Measurements from ENCODE around the gene WRAP73. TPM values are rescaled to one million over a fixed set of nuclear protein-coding genes. Genes with fewer than 3 reads are reported as not detected.
"Not testable (repeated sequence)": the region's sequence is repeated elsewhere in the genome, so short reads cannot be mapped to it uniquely, and the experiment has no call there.

WRAP73 gene
- total and polyA plus RNA-seq, 12 donors: 7.5 to 16.5 (median 10.3) TPM

DNA sequence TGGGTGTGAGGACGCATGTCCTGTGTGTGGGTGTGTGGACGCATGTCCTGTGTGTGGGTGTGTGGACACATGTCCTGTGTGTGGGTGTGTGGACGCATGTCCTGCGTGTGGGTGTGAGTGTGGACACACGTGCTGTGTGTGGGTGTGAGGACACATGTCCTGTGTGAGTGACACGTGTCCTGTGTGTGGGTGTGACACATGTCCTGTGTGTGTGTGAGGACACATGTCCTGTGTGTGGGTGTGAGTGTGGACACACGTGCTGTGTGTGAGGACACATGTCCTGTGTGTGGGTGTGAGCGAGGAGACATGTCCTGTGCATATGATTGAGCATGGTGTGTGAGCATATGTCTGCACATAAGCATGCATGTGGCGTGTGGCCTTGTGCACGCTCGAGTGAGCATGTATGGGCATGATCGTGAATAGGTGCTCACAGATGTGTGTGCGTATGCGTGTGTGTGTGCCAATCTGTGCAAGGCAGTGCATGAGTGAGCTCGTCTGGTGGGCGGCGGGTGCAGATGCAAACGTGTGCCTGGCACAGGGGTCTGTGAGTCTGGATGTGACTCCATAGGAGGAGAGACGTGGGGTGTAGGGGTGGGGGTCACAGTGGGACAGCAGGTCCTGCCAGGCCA is 63.8 kb downstream of the WRAP73 start:
- peaks cover 0 to 7% (median 0%) of the 10 kb centered on the region in 7 donors for H3K27me3 ChIP-seq
- TF ChIP-seq, protein P1, sequence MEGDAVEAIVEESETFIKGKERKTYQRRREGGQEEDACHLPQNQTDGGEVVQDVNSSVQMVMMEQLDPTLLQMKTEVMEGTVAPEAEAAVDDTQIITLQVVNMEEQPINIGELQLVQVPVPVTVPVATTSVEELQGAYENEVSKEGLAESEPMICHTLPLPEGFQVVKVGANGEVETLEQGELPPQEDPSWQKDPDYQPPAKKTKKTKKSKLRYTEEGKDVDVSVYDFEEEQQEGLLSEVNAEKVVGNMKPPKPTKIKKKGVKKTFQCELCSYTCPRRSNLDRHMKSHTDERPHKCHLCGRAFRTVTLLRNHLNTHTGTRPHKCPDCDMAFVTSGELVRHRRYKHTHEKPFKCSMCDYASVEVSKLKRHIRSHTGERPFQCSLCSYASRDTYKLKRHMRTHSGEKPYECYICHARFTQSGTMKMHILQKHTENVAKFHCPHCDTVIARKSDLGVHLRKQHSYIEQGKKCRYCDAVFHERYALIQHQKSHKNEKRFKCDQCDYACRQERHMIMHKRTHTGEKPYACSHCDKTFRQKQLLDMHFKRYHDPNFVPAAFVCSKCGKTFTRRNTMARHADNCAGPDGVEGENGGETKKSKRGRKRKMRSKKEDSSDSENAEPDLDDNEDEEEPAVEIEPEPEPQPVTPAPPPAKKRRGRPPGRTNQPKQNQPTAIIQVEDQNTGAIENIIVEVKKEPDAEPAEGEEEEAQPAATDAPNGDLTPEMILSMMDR (IDR thresholded peaks at IDR 0.05): no peak
- no peak overlapping the region for H3K4me3 ChIP-seq
- no peak overlapping the region for H3K27ac ChIP-seq
- DNase-seq: no peak
- intact Hi-C loops (cut with DNase I): no loop called here
- peaks cover 0 to 20% (median 5%) of the 10 kb centered on the region in 9 donors for H3K4me1 ChIP-seq
- WGBS, 2 donors: 89 to 91% methylated on average over 19 of the region's 19 CpGs
- H3K36me3 ChIP-seq: no peaks in the 10 kb centered on the region
- no peak for ATAC-seq
- no peaks in the 10 kb centered on the region for H3K9me3 ChIP-seq

DNA sequence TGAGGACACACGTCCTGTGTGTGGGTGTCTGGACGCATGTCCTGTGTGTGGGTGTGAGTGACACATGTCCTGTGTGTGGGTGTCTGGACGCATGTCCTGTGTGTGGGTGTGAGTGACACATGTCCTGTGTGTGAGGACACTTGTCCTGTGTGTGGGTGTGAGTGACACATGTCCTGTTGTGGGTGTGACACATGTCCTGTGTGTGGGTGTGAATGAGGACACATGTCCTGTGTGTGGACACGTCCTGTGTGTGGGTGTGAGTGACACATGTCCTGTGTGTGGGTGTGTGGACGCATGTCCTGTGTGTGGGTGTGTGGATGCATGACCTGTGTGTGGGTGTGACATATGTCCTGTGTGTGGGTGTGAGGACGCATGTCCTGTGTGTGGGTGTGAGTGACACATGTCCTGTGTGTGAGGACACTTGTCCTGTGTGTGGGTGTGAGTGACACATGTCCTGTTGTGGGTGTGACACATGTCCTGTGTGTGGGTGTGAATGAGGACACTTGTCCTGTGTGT is 64.5 kb downstream of the WRAP73 start:
- H3K4me1 ChIP-seq: peaks cover 0 to 14% (median 0%) of the 10 kb centered on the region in 9 donors
- H3K36me3 ChIP-seq; H3K27me3 ChIP-seq; ATAC-seq; H3K27ac ChIP-seq; H3K4me3 ChIP-seq; H3K9me3 ChIP-seq; DNase-seq; intact Hi-C loops (cut with DNase I): not testable (repeated sequence)
- 69 to 73% methylated on average over 6 of the region's 6 CpGs for WGBS, 2 donors

DNA sequence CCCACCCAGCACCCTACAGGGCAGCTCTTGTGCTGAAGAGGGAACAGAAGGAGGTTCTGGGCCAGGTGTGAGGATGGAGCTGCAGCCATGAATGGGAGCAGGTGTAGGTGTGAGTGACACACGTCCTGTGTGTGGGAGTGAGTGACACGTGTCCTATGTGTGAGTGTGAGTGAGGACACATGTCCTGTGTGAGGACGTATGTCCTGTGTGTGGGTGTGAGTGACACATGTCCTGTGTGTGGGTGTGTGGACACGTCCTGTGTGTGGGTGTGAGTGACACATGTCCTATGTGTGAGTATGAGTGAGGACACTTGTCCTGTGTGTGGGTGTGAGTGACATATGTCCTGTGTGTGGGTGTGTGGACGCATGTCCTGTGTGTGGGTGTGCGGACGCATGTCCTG is 65.0 kb downstream of the WRAP73 start:
- H3K9me3 ChIP-seq: no peaks in the 10 kb centered on the region
- H3K36me3 ChIP-seq: no peaks in the 10 kb centered on the region
- peaks cover 0 to 12% (median 0%) of the 10 kb centered on the region in 7 donors for H3K27me3 ChIP-seq
- H3K4me1 ChIP-seq: peaks cover 0 to 9% (median 0%) of the 10 kb centered on the region in 9 donors
- 84 to 85% methylated on average over 7 of the region's 7 CpGs for WGBS, 2 donors
- no peak overlapping the region for H3K4me3 ChIP-seq
- ATAC-seq (no peak), DNase-seq (no peak)
- intact Hi-C loops (cut with DNase I): no loop called here
- TF ChIP-seq, protein P1 (IDR thresholded peaks at IDR 0.05): no peak
- no peak overlapping the region for H3K27ac ChIP-seq

DNA sequence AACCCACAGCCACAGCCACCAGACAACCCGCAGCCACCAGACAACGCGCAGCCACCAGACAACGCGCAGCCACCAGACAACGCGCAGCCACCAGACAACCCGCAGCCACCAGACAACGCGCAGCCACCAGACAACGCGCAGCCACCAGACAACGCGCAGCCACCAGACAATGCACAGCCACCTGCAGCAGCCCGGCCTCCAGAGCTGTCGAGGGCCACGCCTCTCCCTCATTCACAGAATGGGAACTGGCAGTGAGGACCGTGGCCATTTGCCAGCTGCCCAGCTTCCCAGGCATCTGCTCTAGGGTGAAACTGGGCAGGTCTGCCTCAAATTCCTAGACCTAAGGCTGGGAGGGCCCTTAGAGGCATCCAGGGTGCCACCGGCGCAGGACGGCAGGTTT is 66.2 kb downstream of the WRAP73 start:
- ATAC-seq: peak in 1 of 8 donors; percentile 43
- H3K36me3 ChIP-seq; H3K4me1 ChIP-seq; H3K9me3 ChIP-seq; H3K4me3 ChIP-seq; intact Hi-C loops (cut with DNase I); DNase-seq; H3K27ac ChIP-seq: not testable (repeated sequence)
- WGBS, 2 donors: 84 to 85% methylated on average over 18 of the region's 21 CpGs
- peaks cover 0 to 12% (median 0%) of the 10 kb centered on the region in 7 donors for H3K27me3 ChIP-seq

DNA sequence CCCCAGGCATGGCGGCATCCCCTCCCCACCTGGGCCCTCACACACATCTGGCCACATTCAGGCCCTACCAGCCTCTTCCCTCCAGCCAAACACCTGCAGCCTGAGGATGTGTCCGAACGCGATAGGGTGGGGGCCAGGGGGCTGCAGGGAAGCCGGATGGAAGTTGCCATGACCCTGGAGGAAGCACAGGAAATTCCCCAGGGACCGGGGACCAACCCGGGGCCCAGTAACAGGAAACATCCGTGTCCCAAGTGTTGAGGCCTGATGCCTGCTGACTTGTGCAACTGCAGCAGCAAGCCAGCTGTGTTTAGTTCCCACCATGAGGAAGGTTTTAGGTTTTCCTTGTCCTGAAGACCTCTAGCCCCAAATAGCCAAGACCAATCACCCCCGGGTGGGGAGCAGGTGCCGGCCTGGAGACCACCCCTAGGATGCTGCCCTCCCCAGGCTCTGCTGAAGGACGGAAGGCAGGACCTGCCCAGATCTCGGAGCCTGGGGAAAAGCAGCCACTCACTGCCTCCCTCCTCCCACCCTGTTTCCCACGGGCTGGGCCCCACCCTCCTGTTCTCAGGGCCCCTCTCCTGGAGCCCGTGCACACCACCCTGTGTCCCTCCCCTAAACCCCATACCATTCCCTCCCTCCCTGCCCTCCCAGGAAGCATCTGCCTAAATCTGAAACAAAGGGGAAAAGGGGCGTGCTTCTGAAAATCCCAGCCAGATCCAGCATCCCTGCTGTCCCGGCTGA is 68.4 kb downstream of the WRAP73 start:
- TF ChIP-seq, protein P1 (IDR thresholded peaks at IDR 0.05): no peak
- WGBS, 2 donors: 44 to 55% methylated on average over 16 of the region's 16 CpGs
- intact Hi-C loops (cut with DNase I): no loop called here

More for the DNA sequence above, 68.4 kb downstream of the WRAP73 start:
- peaks cover 0 to 20% (median 0%) of the 10 kb centered on the region in 7 donors for H3K27me3 ChIP-seq
- no peak overlapping the region for H3K27ac ChIP-seq
- no peaks in the 10 kb centered on the region for H3K36me3 ChIP-seq
- H3K4me1 ChIP-seq: peaks cover 0 to 9% (median 0%) of the 10 kb centered on the region in 9 donors
- no peak overlapping the region for H3K4me3 ChIP-seq
- H3K9me3 ChIP-seq: no peaks in the 10 kb centered on the region
- no peak for DNase-seq
- ATAC-seq: no peak

Other genes starting within 250 kb of the WRAP73 start
- 1 to 10 TPM in 1 of 10 donors, under 1 TPM in 9; 0.17 to 1.1 (median 0.35) TPM for gene ARHGEF16, start 195.4 kb downstream of the WRAP73 start, total RNA-seq
- 1 to 10 TPM in 1 of 2 donors, under 1 TPM in 1; 0.62 to 1.1 TPM for gene ARHGEF16, start 195.4 kb downstream of the WRAP73 start, polyA plus RNA-seq
- gene MEGF6, start 38.6 kb downstream of the WRAP73 start, total RNA-seq: 10 to 100 TPM in 1 of 10 donors, 1 to 10 TPM in 9; 1.8 to 14.1 (median 7.1) TPM
- gene MEGF6, start 38.6 kb downstream of the WRAP73 start, polyA plus RNA-seq: 1 to 10 TPM; 2.9 to 7.6 TPM
- gene TPRG1L, start 25.1 kb downstream of the WRAP73 start, total RNA-seq: 10 to 100 TPM; 42.6 to 60.7 (median 51.3) TPM
- gene TPRG1L, start 25.1 kb downstream of the WRAP73 start, polyA plus RNA-seq: 10 to 100 TPM; 15.1 to 34.8 TPM
- under 1 TPM in 4 of 10 donors, not detected in 6; 0.15 to 0.58 (median 0.22) TPM for gene TP73, start 2.4 kb upstream of the WRAP73 start, total RNA-seq
- gene TP73, start 2.4 kb upstream of the WRAP73 start, polyA plus RNA-seq: under 1 TPM in 1 of 2 donors, not detected in 1; 0.03 TPM
- not detected for gene CCDC27, start 102.3 kb upstream of the WRAP73 start, total RNA-seq
- gene CCDC27, start 102.3 kb upstream of the WRAP73 start, polyA plus RNA-seq: under 1 TPM in 1 of 2 donors, not detected in 1; 0.03 TPM
- gene SMIM1, start 122.6 kb upstream of the WRAP73 start, total RNA-seq: 10 to 100 TPM in 5 of 10 donors, 1 to 10 TPM in 5; 6.2 to 24.5 (median 9.7) TPM
- gene SMIM1, start 122.6 kb upstream of the WRAP73 start, polyA plus RNA-seq: 10 to 100 TPM in 1 of 2 donors, 1 to 10 TPM in 1; 4.0 to 33.9 TPM
- 10 to 100 TPM; 54.9 to 85.4 (median 73.9) TPM for gene LRRC47, start 146.4 kb upstream of the WRAP73 start, total RNA-seq
- 10 to 100 TPM; 17.6 to 28.1 TPM for gene LRRC47, start 146.4 kb upstream of the WRAP73 start, polyA plus RNA-seq
- gene CEP104, start 207.1 kb upstream of the WRAP73 start, total RNA-seq: 10 to 100 TPM; 20.6 to 42.9 (median 29.0) TPM
- 1 to 10 TPM; 4.9 to 7.8 TPM for gene CEP104, start 207.1 kb upstream of the WRAP73 start, polyA plus RNA-seq
- 1 to 10 TPM; 1.2 to 4.1 (median 2.3) TPM for gene DFFB, start 207.4 kb upstream of the WRAP73 start, total RNA-seq
- gene DFFB, start 207.4 kb upstream of the WRAP73 start, polyA plus RNA-seq: 1 to 10 TPM; 1.5 to 7.9 TPM